ENCODE data around the gene RARRES1.

DNA sequence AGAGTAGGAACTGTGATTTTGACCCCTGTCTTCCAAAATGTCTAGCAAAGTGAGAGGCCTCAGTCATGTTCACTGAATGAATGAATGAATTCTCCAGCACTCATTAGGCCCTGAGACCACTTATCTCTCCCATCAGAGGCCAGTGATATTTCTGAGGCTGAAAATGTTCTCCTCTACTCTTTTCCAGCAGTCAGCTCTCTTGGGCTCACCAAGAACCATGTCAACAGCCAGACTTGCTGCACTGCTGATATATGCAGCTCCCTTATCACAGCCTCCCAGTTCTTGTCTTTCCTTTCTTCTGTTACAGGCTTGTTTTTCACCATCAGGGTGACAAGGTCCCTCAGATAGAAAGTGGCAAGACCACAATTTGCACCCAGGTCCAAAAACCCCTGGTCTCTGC is 40.9 kb upstream of the RARRES1 start:
- TF ChIP-seq, protein P1, sequence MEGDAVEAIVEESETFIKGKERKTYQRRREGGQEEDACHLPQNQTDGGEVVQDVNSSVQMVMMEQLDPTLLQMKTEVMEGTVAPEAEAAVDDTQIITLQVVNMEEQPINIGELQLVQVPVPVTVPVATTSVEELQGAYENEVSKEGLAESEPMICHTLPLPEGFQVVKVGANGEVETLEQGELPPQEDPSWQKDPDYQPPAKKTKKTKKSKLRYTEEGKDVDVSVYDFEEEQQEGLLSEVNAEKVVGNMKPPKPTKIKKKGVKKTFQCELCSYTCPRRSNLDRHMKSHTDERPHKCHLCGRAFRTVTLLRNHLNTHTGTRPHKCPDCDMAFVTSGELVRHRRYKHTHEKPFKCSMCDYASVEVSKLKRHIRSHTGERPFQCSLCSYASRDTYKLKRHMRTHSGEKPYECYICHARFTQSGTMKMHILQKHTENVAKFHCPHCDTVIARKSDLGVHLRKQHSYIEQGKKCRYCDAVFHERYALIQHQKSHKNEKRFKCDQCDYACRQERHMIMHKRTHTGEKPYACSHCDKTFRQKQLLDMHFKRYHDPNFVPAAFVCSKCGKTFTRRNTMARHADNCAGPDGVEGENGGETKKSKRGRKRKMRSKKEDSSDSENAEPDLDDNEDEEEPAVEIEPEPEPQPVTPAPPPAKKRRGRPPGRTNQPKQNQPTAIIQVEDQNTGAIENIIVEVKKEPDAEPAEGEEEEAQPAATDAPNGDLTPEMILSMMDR (IDR thresholded peaks at IDR 0.05; ENCODE audit: low read depth, low read length, poor library complexity, severe bottlenecking): no peak
- no peak for TF ChIP-seq EZH2phosphoT487 (IDR thresholded peaks at IDR 0.05; ENCODE audit: borderline replicate concordance, low read length)

Measured in DOHH2 (cell line).